ENCODE measurements around the gene ZNF764.
"Not testable (repeated sequence)": the region's sequence is repeated elsewhere in the genome, so short reads cannot be mapped to it uniquely, and the experiment has no call there.

ZNF764 gene

DNA sequence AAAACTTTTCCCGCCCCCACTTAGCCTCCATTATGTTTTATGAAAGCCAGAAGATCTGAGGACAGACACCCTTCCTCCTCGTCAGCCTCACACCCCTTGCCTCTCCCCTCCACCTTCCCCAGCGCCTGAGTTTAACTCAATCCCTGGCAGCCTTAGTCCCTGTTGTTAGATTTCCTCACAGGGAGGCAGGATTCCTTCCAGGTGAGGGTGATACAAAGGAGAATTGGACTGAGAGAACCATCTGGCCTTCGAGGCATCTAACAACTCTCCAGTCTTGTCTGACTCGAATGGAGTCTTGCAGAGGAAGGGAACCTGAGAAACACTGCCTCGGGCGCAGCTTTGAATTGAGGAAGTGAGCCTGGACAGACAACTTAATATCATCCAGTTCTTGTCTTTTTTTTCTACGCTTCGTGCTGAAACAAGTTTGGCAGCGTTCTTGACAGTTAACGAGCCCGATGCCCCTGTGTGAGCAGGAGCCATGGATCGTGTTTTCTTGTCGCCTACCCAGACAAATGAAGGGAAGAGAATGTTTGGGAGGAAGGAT is 30.5 kb downstream of the ZNF764 start:
- no peak for DNase-seq (ENCODE audit: low read depth)

GRCh38 chr16:30526823-30527634 is 31.1 kb downstream of the ZNF764 start:
- DNase-seq (ENCODE audit: low read depth): peak; percentile 97

DNA sequence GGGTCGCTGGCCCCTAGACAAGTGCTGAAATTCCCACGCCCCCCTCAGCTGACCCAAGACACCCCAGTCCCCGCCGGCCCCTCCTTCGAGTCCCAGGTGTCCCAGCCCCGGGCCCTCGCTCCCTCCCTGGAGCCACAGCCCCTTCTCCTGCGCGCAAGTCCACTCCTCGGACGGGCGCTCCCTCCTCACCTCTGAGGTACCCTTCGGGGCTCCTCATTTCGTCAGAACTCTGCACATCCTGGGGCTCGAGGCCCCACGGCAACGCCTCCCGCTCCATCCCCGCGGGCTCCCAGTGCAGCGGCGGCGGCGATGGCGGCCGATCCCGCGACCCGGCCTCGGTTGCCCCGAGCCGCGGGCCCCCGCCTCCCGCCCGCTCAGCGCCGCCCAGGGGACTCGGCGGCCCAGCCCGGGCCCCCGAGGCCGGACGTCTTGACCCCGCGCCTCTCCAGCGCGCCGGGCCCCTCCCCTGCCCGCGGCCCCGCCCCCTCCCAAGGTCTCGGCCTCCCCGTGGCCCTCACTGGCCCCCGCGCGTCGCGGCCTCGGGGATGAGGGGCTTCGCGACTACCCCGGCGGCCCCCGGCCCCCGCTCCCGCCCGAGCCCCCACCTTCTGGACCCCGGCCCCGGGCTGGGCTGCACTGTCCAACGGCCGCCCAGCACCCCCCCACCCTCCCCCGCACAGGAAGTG is 31.9 kb downstream of the ZNF764 start, which contains the start of gene ZNF768:
ZNF768 (minus strand) TSS at position 430 of the 686 bp plus-strand sequence; CDS start at position 277, 153 bp downstream.
- no peak for DNase-seq (ENCODE audit: low read depth)

GRCh38 chr16:30525844-30526136 is 32.4 kb downstream of the ZNF764 start:
- no peak for DNase-seq (ENCODE audit: low read depth)

DNA sequence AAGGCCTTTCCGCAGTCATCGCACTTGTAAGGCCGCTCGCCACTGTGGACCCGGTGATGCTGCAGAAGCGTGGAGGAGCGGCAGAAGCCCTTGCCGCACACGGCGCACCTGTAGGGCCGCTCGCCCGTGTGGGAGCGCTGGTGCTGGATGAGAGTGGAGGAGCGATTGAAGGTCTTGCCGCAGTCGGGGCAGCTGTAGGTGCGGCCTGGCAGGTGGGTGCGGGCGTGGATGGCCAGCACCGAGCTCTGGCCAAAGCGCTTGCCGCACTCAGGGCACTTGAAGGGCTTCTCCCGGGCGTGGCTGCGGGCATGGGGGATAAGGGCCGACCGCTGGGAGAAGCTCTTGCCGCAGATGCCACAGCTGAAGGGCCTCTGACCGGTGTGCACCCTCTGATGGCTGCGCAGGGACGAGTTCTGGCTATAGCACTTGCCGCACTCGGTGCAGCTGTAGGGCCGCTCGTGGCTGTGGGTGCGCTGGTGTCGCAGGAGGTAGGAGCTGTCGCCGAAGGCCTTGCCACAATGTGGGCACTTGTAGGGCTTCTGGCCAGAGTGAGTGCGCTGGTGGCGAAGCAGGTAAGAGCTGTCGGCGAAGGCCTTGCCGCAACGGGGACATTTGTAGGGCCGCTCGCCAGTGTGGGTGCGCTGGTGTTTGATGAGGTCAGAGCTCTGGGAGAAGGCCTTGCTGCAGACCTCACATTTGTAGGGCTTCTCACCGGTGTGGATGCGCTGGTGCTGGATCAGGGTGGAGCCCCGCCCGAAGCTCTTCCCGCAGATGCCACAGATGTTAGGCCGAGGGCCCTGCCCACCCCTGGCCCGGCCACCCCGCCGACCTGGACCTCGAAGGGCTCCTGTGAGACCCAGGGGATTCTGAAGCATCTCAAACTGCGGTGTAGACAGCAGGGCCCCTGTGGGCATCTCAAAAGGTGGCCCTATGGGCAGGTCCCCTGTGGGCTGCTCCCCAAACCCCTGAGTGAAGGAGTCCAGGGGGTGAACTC is 33.3 kb downstream of the ZNF764 start:
- DNase-seq (ENCODE audit: low read depth): no peak

DNA sequence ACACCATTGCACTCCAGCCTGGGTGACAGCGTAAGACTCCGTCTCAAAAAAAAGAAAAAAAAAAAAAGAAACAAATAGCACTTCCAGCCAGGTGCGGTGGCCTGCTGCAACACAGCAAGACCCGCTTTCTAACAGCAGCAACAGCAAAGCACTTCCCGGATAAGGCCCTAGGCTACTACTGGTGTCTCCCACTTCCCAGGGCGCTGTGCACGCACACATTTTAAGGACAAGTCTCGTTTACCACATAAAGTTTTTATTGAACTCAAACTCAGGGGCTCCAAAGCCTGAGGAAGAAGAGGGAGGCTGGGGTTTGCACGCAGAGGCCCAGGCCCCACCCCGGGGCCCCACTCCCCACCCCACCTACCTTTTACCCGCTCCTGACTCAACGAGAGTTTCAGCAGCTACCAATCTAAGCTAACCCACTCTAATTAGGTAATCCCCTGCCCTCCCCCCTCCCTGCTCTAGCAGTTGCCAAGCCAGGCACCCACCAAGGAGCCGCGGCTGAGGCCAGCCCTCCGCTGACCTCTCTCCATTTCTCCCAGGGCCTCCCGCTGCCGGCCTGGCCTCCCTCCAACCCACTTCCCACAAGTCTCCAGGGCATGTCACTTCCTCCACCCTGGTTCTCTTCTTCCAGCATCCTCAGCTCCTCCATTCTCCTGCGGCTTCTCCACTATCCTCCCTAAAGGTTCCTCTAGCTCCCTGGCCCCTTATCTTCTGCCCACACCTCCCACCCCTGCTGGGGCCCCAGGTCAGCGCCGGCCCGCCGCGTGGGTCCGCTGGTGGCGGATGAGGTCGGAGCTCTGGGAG is 34.2 kb downstream of the ZNF764 start:
- no peak for DNase-seq (ENCODE audit: low read depth)

DNA sequence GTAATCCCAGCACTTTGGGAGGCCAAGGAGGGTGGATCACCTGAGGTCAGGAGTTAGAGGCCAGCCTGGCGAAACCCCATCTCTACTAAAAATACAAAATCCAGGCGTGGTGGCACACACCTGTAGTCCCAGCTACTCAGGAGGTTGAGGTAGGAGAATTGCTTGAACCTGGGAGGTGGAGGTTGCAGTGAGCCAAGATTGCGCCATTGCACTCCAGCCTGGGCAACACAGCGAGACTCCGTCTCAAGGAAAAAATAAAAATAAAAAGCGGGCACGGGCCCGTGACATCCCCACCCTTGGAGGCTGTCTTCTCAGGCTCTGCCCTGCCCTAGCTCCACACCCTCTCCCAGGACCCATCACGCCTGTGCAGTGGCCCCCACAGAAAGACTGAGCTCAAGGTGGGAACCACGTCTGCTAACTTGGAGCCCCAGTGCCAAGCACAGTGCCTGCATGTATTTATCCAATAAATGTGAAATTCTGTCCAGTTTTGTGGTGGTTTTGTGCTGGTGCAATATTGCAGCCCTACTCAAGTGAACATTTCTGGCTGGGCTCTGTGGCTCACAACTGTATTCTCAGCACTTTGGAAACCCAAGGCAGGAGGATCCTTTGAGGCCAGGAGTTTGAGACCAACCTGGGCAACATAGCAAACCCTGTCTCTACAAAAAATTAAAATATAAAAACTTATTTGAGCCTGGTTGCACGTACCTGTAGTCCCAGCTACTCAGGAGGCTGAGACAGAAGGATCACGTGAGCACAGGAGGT is 35.3 kb downstream of the ZNF764 start:
- not testable (repeated sequence) for DNase-seq (ENCODE audit: low read depth)

GRCh38 chr16:30521873-30522641 is 36.1 kb downstream of the ZNF764 start:
- DNase-seq (ENCODE audit: low read depth): no peak

- DNase-seq (ENCODE audit: low read depth): no peak
These were observed 36.7 kb downstream of the ZNF764 start for GRCh38 chr16:30521476-30521872.

- no peak for DNase-seq (ENCODE audit: low read depth)
These were observed 38.8 kb downstream of the ZNF764 start for GRCh38 chr16:30519120-30520049.

DNA sequence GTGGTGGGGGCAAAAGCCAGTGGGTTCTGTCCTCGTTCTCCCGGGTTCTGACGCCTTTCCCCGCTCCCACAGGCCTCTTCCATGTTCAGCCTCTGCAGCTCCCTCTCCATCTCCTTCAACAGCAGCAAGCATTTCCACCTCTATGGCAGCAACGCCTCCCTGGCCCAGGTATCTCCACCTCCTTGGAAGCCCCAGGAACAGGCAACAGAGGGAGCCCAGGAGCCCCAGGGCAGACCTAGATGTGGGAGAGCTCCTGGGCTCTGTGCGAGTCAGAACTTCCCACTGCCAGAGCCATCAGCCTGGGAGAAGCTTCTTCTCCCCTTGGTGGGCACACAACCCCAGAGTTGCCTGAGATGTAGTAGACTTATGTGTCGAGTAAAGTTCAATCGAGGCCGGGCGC is 39.6 kb downstream of the ZNF764 start:
- no peak for DNase-seq (ENCODE audit: low read depth)

- no peak for DNase-seq (ENCODE audit: low read depth)
These were observed 42.9 kb downstream of the ZNF764 start for GRCh38 chr16:30515275-30515674.

- no peak for DNase-seq (ENCODE audit: low read depth)
These were observed 46.7 kb downstream of the ZNF764 start for GRCh38 chr16:30511509-30511908.

GRCh38 chr16:30510376-30510938 is 47.7 kb downstream of the ZNF764 start:
- no peak for DNase-seq (ENCODE audit: low read depth)

DNA sequence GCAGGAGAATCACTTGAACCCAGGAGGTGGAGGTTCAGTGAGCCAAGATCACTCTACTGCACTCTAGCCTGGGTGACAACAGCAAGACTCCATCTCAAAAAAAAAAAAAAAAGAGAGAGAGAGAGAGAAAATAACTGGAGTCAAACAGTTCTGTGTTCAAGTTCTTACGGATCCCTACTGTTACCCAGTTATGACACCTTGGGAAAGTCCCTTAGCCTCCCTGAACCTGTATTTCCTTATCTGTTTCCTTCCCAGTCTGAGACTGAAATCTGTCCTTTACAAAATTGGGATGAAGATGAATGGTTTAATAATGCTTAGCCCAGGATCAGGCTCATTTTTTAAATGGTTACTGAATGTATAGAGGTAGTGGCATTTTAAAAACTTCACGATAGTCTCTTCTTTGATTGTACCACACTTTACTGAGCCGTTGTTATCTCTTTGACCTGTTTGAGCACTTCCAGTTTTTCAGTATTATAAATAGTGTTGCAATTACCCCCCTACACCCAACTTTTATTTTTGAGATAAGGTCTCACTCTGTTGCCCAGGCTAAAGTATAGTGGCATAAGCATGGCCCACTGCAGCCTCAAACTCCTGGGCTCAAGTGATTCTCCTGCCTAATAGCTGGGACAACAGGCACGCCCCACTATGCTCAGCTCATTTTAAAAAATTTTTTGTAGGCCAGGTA is 49.0 kb downstream of the ZNF764 start:
- DNase-seq (ENCODE audit: low read depth): no peak

All from GM04504 (cell line).